ENCODE measurements around the gene HARBI1. TPM values are rescaled to one million over a fixed set of nuclear protein-coding genes. Genes with fewer than 3 reads are reported as not detected.

Gene HARBI1
- total RNA-seq, 4 donors from 2014 or later, result 0.59 to 5.2 (median 2.6) TPM

DNA sequence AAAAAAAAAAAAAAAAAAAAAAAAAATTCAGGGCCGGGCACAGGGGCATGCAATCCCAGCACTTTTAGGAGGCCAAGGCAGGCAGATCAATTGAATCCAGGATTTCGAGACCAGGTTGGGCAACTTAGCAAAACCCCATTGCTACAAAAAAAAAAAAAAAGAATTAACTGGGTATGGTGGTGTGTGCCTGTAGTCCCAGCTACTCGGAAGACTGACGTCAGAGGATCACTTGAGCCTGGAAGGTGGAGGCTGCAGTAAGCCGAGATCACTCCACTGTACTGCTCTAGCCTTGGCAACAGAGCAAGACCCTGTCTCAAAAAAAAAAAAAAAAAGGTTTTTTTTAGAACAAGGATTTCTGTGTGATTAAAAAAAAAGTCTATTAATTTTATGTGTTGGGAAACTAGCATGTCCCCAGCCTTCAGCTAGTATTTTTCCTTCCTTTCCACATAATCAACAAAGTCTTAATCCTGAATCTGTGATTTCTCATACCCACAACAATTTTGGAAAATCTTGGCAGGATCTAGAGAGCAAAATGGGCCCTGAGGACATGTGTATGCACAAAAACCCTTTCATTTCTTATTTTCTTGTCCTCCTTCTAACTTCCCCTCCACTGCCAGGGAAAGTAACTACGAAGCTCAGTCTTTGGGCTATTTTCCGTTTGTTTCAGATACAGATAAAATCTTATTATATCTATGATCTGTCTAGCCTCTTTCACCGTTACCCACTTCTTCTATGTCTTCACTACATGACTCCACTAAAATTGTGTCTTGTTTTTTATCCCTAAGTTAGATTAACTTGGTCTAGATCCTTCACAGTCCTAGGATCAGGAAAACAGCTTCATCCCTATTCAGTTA is 17.5 kb downstream of the HARBI1 start:
- WGBS, 2 donors, result 48 to 49% methylated on average over 8 of the region's 8 CpGs
- H3K4me3 ChIP-seq, result no peak overlapping the region
- H3K9me3 ChIP-seq, result no peaks in the 10 kb centered on the region
- TF ChIP-seq, protein P1, sequence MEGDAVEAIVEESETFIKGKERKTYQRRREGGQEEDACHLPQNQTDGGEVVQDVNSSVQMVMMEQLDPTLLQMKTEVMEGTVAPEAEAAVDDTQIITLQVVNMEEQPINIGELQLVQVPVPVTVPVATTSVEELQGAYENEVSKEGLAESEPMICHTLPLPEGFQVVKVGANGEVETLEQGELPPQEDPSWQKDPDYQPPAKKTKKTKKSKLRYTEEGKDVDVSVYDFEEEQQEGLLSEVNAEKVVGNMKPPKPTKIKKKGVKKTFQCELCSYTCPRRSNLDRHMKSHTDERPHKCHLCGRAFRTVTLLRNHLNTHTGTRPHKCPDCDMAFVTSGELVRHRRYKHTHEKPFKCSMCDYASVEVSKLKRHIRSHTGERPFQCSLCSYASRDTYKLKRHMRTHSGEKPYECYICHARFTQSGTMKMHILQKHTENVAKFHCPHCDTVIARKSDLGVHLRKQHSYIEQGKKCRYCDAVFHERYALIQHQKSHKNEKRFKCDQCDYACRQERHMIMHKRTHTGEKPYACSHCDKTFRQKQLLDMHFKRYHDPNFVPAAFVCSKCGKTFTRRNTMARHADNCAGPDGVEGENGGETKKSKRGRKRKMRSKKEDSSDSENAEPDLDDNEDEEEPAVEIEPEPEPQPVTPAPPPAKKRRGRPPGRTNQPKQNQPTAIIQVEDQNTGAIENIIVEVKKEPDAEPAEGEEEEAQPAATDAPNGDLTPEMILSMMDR (IDR thresholded peaks at IDR 0.05), result no peak
- TF ChIP-seq EP300 (IDR thresholded peaks at IDR 0.05) (no peak), POLR2A (IDR thresholded peaks at IDR 0.05) (no peak)
- H3K27me3 ChIP-seq, result no peaks in the 10 kb centered on the region
- H3K36me3 ChIP-seq, result peaks cover 0 to 10% (median 0%) of the 10 kb centered on the region in 3 donors
- peaks cover 0 to 25% (median 10%) of the 10 kb centered on the region in 4 donors for H3K4me1 ChIP-seq
- peak overlapping the region in 3 of 4 donors; percentile 67 to 89 (median 87) for H3K27ac ChIP-seq
- peak in 1 of 2 donors; percentile 25 for DNase-seq (ENCODE audit: low spot score in 2 of 2)

DNA sequence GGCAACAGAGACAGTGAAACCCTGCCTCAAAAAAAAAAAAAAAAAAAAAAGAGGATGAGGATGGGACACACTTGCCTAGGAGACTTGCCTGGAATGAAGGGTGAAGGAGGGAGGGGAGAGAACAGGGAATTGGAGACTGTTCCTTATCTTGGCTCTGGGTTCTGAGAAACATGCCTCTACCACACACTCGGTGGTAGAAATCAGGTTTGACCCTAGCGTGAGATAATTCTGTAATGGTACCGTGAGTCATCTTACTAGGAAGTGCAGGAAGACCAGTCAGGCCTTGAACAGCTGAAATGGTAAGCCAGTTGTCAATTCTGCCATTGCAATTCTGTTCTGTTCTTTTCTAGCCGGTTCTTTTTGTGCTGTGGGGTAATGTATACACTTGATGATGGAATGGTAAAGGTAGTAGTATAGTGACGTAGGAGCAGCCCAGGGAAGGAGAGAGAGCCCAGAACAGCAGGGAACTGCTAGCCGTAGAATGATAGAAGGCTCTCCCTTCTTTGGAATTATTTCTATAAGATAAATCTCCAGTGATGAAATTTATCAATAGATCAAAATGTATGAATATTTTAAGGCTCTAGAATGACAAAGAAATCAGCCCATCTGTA is 19.3 kb downstream of the HARBI1 start:
- TF ChIP-seq POLR2A (IDR thresholded peaks at IDR 0.05) (no peak), EP300 (IDR thresholded peaks at IDR 0.05) (no peak)
- TF ChIP-seq, protein P1 (IDR thresholded peaks at IDR 0.05), result no peak
- 83 to 85% methylated on average over 6 of the region's 6 CpGs for WGBS, 2 donors
- H3K4me1 ChIP-seq, result peaks cover 0 to 36% (median 14%) of the 10 kb centered on the region in 4 donors
- peaks cover 0 to 4% (median 0%) of the 10 kb centered on the region in 3 donors for H3K36me3 ChIP-seq
- no peaks in the 10 kb centered on the region for H3K27me3 ChIP-seq
- H3K27ac ChIP-seq, result no peak overlapping the region
- DNase-seq (ENCODE audit: low spot score in 2 of 2), result no peak
- no peaks in the 10 kb centered on the region for H3K9me3 ChIP-seq
- no peak overlapping the region for H3K4me3 ChIP-seq

DNA sequence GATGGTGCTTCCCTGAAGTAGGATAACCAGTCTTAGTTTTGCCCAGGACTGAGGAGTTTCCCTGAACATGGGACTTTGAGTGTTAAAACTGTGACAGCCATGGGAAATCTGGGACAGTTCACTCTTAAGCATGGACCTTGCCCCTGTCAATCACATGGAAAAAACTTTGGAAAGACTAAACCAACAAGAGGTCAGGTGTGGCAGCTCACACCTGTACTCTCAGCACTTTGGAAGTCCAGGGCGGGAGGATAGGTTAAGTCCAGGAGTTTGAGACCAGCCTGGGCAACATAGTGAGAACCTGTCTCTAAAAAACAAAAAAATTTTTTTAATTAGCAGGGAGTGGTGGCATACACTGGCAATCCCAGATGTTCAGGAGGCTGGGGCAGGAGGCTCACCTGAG is 19.9 kb downstream of the HARBI1 start:
- Histone ChIP-seq H3K36me3 (no peaks in the 10 kb centered on the region), H3K4me3 (no peak overlapping the region), H3K9me3 (no peaks in the 10 kb centered on the region), H3K27me3 (no peaks in the 10 kb centered on the region), H3K27ac (no peak overlapping the region), H3K4me1 (peaks cover 0 to 42% (median 19%) of the 10 kb centered on the region in 4 donors)
- DNase-seq (ENCODE audit: low spot score in 2 of 2), result no peak
- TF ChIP-seq EP300 (IDR thresholded peaks at IDR 0.05) (no peak), POLR2A (IDR thresholded peaks at IDR 0.05) (no peak)
- TF ChIP-seq, protein P1 (IDR thresholded peaks at IDR 0.05), result no peak
- 96 to 100% methylated on average over 1 of the region's 1 CpG for whole genome bisulfite sequencing, 2 donors

DNA sequence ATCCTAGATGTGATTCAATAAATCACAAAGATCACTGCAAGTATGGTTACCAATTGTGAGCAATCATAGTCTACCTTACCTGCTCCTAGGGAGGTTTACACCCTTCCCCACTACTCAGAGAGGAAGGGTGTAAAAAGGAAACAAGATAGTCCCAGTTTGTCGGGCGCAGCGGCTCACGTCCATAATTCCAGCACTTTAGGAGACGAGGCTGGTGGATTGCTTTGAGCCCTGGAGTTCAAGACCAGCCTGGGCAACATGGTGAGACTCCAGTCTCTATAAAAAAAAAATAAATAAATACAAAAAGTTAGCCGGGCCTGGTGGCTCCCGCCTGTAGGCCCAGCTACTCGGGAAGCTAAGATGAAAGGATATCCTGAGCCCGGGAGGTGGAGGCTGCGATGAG is 22.2 kb downstream of the HARBI1 start:
- Histone ChIP-seq H3K27ac (peak overlapping the region in 2 of 4 donors; percentile 84 to 88), H3K9me3 (no peaks in the 10 kb centered on the region), H3K36me3 (no peaks in the 10 kb centered on the region), H3K4me1 (peaks cover 0 to 49% (median 25%) of the 10 kb centered on the region in 4 donors), H3K27me3 (no peaks in the 10 kb centered on the region), H3K4me3 (no peak overlapping the region)
- WGBS, 2 donors, result 88 to 93% methylated on average over 10 of the region's 10 CpGs
- TF ChIP-seq, protein P1 (IDR thresholded peaks at IDR 0.05), result no peak
- TF ChIP-seq POLR2A (IDR thresholded peaks at IDR 0.05) (no peak), EP300 (IDR thresholded peaks at IDR 0.05) (no peak)
- DNase-seq (ENCODE audit: low spot score in 2 of 2), result no peak

DNA sequence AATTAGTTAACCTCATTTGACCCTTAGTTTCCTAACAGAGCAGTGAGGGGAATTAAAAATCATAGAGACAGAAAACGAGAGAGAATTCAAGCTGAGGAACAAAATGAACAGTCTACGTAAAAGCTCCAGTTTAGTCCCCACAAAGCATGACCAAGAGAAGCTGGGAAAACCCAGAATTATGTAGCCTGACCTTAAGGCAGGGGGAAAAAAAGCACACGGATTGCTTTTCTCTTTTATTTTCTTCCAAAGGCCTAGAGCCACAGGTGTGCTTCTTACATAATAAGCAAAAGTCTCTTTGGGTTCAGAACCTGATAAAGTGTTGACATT is 22.7 kb downstream of the HARBI1 start:
- Histone ChIP-seq H3K27ac (peak overlapping the region; percentile 69 to 88 (median 86)), H3K36me3 (no peaks in the 10 kb centered on the region), H3K4me1 (peaks cover 0 to 49% (median 25%) of the 10 kb centered on the region in 4 donors), H3K27me3 (no peaks in the 10 kb centered on the region), H3K9me3 (no peaks in the 10 kb centered on the region), H3K4me3 (peak overlapping the region; percentile 80 to 97 (median 91))
- WGBS, 2 donors, result 24 to 26% methylated on average over 3 of the region's 3 CpGs
- TF ChIP-seq, protein P1 (IDR thresholded peaks at IDR 0.05), result no peak
- TF ChIP-seq POLR2A (IDR thresholded peaks at IDR 0.05) (no peak), EP300 (IDR thresholded peaks at IDR 0.05) (no peak)
- DNase-seq (ENCODE audit: low spot score in 2 of 2), result no peak
